Retina (tissue), 1 donor: Measurements from ENCODE around the gene IL5.

Experiments used
- DNase-seq: peaks from one replicate; pipeline ENCODE4 v3.0.0-alpha.2; 2016

Gene IL5

GRCh38 chr5:132498152-132498551 is 45.2 kb downstream of the IL5 start:
- DNase-seq, result no peak

GRCh38 chr5:132497488-132497997 is 45.8 kb downstream of the IL5 start:
- no peak for DNase-seq

GRCh38 chr5:132496631-132497487 is 46.5 kb downstream of the IL5 start:
- peak; percentile 72 for DNase-seq

GRCh38 chr5:132496191-132496630 is 47.1 kb downstream of the IL5 start:
- DNase-seq, result no peak

- DNase-seq, result peak; percentile 81
Measured at GRCh38 chr5:132495667-132496190, 47.6 kb downstream of the IL5 start.

GRCh38 chr5:132493821-132494220 is 49.5 kb downstream of the IL5 start:
- no peak for DNase-seq

GRCh38 chr5:132493241-132493640 is 50.1 kb downstream of the IL5 start:
- DNase-seq, result no peak

GRCh38 chr5:132492386-132493125 is 50.8 kb downstream of the IL5 start:
- no peak for DNase-seq
